ENCODE measurements around the gene MRPL42.

GRCh38 chr12:93524386-93525133, 57.2 kb downstream of the MRPL42 start:
- TF ChIP-seq EZH2 (IDR thresholded peaks at IDR 0.05; ENCODE audit: low read length, unreplicated experiment): no peak
- TF ChIP-seq, protein P1, sequence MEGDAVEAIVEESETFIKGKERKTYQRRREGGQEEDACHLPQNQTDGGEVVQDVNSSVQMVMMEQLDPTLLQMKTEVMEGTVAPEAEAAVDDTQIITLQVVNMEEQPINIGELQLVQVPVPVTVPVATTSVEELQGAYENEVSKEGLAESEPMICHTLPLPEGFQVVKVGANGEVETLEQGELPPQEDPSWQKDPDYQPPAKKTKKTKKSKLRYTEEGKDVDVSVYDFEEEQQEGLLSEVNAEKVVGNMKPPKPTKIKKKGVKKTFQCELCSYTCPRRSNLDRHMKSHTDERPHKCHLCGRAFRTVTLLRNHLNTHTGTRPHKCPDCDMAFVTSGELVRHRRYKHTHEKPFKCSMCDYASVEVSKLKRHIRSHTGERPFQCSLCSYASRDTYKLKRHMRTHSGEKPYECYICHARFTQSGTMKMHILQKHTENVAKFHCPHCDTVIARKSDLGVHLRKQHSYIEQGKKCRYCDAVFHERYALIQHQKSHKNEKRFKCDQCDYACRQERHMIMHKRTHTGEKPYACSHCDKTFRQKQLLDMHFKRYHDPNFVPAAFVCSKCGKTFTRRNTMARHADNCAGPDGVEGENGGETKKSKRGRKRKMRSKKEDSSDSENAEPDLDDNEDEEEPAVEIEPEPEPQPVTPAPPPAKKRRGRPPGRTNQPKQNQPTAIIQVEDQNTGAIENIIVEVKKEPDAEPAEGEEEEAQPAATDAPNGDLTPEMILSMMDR (conservative IDR thresholded peaks at IDR 0.05; ENCODE audit: low read depth, low read length): no peak

Data from PC-3 (cell line).